Measurements from ENCODE around the gene CCNK. TPM values are rescaled to one million over a fixed set of nuclear protein-coding genes. Genes with fewer than 3 reads are reported as not detected.

CCNK gene
- total and polyA plus RNA-seq, 5 donors from 2014 or later: 8.8 to 139 (median 22.3) TPM

DNA sequence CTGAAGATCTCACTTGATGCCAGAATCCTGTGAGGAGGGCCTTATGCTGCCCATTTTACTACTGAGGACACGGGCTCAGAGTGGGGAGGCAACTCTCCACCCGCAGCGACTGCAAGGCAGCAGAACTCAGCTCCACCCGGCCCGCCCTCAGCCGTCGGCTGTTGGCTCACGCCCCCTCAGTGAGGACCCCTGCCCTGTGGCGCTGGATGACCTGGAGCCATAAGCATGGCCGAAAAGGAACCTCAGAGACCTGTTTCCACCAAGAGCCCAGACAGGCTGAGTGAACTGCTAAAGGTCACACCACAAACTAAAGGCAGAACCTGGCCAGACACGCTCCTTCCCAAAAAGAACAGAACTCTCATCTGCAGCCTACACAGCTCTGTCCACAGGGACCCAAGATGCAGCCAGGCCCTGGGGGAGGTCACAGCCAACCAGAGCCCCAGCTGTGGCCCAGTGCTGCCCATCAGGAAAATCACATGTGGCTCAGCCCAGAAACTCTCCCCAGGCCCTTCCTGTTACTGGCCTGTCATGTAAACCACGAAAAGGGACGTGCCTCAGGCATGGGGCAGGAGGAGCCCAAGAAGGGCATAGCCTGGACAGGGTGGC lies 32.8 kb downstream of the CCNK start:
- ATAC-seq (ENCODE audit: low read depth in 2 of 2): no peak
- Mint-ChIP-seq H3K4me3 (no peak overlapping the region), H3K36me3 (peaks cover 5% of the 10 kb centered on the region), H3K27ac (no peak overlapping the region), H3K27me3 (no peaks in the 10 kb centered on the region), H3K4me1 (no peaks in the 10 kb centered on the region), H3K9me3 (no peaks in the 10 kb centered on the region)
- peaks cover 17% of the 10 kb centered on the region for H3K36me3 ChIP-seq (ENCODE audit: control insufficient read depth, insufficient read depth, low read length)
- H3K4me3 ChIP-seq (ENCODE audit: low read depth, low read length): no peak overlapping the region
- H3K27ac ChIP-seq (ENCODE audit: insufficient read depth, low read length, poor library complexity, severe bottlenecking): no peak overlapping the region
- H3K9me3 ChIP-seq (ENCODE audit: control insufficient read depth in 2 of 2, low read length in 2 of 2): no peaks in the 10 kb centered on the region
- no peaks in the 10 kb centered on the region for H3K4me1 ChIP-seq (ENCODE audit: control insufficient read depth, insufficient read depth, low read length, poor library complexity, severe bottlenecking)
- no peak for DNase-seq
- H3K27me3 ChIP-seq (ENCODE audit: control insufficient read depth, insufficient read depth, low read length): no peaks in the 10 kb centered on the region

DNA sequence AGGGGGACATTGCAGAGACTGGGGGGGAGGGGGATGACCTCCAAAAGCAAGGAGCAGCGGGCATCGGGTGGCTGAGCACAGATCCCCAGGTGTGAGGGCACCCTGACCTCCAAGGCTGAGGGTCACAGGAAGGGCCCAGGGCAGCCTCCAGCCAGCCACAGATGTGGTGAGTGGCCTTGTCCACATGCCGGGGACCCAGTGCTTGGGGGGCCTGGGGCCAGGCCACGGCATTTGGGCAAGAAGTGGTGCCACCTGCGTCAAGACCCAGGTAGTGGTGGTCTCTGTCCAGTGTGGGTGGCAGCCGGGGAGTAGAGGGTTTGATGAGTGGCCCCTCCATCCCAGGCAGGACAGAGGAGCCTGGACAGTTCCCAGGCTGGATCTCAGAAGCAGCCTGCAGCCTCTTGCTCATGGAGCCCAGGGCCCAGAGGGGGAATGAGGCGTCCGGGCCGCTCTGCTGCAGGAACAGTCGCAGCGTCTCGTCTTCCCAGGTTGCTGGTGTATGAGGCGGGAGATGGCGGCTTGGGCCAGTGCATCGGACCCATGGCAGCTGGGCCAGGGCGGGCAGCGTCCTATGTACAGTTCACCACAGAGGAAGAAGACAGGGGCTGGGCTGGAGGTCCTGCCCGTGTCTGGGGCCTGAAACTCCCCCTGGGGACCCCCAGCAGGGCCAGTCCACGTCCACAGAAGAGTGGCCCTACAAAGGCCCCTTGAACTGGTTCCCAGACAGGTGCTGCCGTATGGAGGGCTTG lies 33.5 kb downstream of the CCNK start:
- Histone ChIP-seq H3K4me3 (ENCODE audit: low read depth, low read length) (no peak overlapping the region), H3K36me3 (ENCODE audit: control insufficient read depth, insufficient read depth, low read length) (peaks cover 11% of the 10 kb centered on the region), H3K27ac (ENCODE audit: insufficient read depth, low read length, poor library complexity, severe bottlenecking) (no peak overlapping the region), H3K27me3 (ENCODE audit: control insufficient read depth, insufficient read depth, low read length) (no peaks in the 10 kb centered on the region), H3K9me3 (ENCODE audit: control insufficient read depth in 2 of 2, low read length in 2 of 2) (no peaks in the 10 kb centered on the region), H3K4me1 (ENCODE audit: control insufficient read depth, insufficient read depth, low read length, poor library complexity, severe bottlenecking) (no peaks in the 10 kb centered on the region)
- no peaks in the 10 kb centered on the region for H3K27me3 Mint-ChIP-seq
- DNase-seq: peak in 1 of 3 donors; percentile 0
- peak overlapping the region in 1 of 4 donors; percentile 47 for H3K4me3 Mint-ChIP-seq
- no peak for ATAC-seq (ENCODE audit: low read depth in 2 of 2)
- no peak overlapping the region for H3K27ac Mint-ChIP-seq
- H3K36me3 Mint-ChIP-seq: no peaks in the 10 kb centered on the region
- H3K9me3 Mint-ChIP-seq: no peaks in the 10 kb centered on the region
- H3K4me1 Mint-ChIP-seq: no peaks in the 10 kb centered on the region

DNA sequence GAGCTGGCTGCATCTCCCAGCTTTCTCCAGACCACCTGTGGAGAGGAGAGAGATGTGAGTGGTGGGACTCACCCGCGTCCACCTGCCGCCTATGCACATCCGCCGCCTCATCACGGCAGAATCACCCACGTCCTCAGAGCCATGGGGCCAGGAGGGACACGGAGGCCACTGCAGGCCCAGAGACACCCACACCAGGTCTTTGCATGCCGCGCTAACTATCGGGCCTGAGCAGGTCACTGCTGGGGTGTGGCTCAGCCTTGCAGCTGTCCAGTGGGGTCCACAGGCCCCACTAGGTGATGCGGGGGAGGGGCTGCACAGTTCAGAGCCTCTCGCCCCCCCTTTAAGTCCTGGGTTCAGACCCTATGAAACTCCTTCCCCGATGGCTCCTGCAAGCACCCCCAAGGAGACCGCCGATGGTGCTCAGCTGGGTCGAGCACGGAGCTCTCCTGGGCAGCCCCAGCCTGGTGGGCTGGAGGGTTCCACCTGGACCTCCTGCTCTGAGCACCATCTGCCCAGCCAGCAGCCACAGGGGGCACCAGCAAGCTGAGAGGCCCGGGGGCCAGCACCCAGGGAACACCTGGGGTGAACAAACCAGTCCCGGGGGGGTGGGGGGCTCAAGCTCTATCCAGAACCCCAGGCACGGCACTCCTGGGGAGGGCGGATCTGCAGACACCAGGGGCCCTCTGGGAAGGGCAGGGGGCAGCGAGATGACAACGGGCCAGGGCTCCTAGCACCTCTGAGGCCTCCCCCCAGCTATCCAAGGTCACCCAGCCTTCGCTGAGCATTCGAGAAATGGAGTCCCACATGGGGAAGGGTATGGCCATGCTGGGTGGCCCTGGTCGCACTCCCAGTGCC lies 34.3 kb downstream of the CCNK start:
- ATAC-seq (ENCODE audit: low read depth in 2 of 2) (no peak), DNase-seq (no peak)
- no peaks in the 10 kb centered on the region for H3K27me3 ChIP-seq (ENCODE audit: control insufficient read depth, insufficient read depth, low read length)
- Mint-ChIP-seq H3K9me3 (no peaks in the 10 kb centered on the region), H3K27ac (no peak overlapping the region), H3K36me3 (no peaks in the 10 kb centered on the region), H3K4me1 (no peaks in the 10 kb centered on the region), H3K4me3 (no peak overlapping the region), H3K27me3 (no peaks in the 10 kb centered on the region)
- H3K4me3 ChIP-seq (ENCODE audit: low read depth, low read length): no peak overlapping the region
- no peak overlapping the region for H3K27ac ChIP-seq (ENCODE audit: insufficient read depth, low read length, poor library complexity, severe bottlenecking)
- peaks cover 9% of the 10 kb centered on the region for H3K36me3 ChIP-seq (ENCODE audit: control insufficient read depth, insufficient read depth, low read length)
- H3K9me3 ChIP-seq (ENCODE audit: control insufficient read depth in 2 of 2, low read length in 2 of 2): no peaks in the 10 kb centered on the region
- no peaks in the 10 kb centered on the region for H3K4me1 ChIP-seq (ENCODE audit: control insufficient read depth, insufficient read depth, low read length, poor library complexity, severe bottlenecking)

DNA sequence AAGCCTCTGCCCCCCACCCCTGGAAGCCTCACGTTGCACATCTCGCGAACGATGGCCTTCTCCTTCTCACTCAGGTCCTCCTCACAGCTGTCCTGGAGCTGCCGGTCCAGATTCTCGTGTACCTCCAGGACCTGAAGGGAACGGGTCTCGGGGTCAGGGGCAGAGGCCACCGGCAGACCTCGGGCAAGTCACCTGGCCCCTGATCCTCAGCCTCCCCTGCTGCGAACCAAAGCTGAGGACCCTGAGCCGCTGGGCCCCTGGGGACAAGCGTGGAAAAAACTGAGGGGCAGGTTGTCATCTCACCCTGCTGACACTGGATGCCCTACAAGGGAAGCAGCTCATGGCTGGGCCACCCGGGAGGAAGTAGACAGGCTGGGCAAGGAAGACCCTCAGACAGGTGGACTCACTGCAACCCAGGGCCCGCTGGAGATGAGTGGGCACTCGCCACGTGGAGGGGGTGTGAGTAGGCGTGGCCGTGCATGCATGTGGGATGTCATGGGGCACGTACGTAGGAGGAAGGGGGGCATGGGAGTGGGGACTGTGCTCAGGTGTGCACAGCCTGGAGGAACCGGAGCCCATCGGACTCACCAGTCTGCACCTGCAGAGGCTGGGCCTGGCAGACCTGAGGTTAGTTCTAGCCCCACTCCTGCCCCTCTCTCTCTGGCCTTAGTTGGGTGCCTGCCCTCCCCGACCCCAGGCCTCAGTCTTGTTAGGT lies 35.1 kb downstream of the CCNK start:
- H3K36me3 ChIP-seq (ENCODE audit: control insufficient read depth, insufficient read depth, low read length): peaks cover 4% of the 10 kb centered on the region
- H3K27me3 ChIP-seq (ENCODE audit: control insufficient read depth, insufficient read depth, low read length): no peaks in the 10 kb centered on the region
- Mint-ChIP-seq H3K36me3 (no peaks in the 10 kb centered on the region), H3K27me3 (no peaks in the 10 kb centered on the region), H3K4me3 (peak overlapping the region in 1 of 4 donors; percentile 27), H3K9me3 (no peaks in the 10 kb centered on the region), H3K27ac (no peak overlapping the region), H3K4me1 (no peaks in the 10 kb centered on the region)
- no peaks in the 10 kb centered on the region for H3K4me1 ChIP-seq (ENCODE audit: control insufficient read depth, insufficient read depth, low read length, poor library complexity, severe bottlenecking)
- DNase-seq (no peak), ATAC-seq (ENCODE audit: low read depth in 2 of 2) (no peak)
- H3K27ac ChIP-seq (ENCODE audit: insufficient read depth, low read length, poor library complexity, severe bottlenecking): no peak overlapping the region
- no peak overlapping the region for H3K4me3 ChIP-seq (ENCODE audit: low read depth, low read length)
- H3K9me3 ChIP-seq (ENCODE audit: control insufficient read depth in 2 of 2, low read length in 2 of 2): no peaks in the 10 kb centered on the region

DNA sequence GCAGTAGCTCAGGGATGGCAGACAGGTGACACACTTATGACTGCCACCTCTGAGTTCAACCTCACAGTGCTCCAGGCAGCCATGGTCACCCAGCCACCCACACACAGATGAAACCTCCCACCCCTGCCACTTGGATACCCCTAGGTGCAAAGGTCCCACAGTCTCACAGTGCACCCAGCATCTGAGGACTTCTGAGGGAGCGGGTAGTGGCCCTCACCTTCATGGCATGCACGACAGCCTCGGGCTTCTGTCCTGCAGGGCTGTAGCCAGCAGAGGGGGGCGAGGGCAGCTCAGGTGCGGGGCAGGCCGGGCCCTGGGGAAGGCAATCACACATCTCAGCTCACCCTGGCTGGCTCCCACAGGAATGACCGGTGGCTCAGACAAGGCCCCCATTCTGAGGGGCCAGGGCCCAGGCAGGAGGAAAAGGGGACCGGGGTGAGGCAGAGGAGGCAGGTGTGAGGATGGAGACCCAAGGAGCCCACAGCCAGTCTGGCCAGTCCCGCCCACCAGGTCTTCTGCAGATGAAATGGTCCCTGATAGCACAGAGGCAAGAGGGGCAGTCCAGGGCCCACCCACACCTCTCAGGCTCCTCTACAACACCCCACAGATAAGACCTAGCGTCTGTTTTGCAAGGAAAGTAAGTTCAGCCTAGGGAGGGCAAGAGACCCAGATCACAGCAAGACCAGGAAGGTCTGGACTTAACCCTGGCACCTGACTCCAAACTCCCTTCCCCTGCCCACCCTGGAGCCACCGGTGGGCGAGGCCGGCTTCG lies 35.8 kb downstream of the CCNK start:
- Mint-ChIP-seq H3K9me3 (no peaks in the 10 kb centered on the region), H3K4me3 (peak overlapping the region in 1 of 4 donors; percentile 27), H3K27ac (no peak overlapping the region), H3K4me1 (no peaks in the 10 kb centered on the region), H3K36me3 (no peaks in the 10 kb centered on the region), H3K27me3 (no peaks in the 10 kb centered on the region)
- H3K4me1 ChIP-seq (ENCODE audit: control insufficient read depth, insufficient read depth, low read length, poor library complexity, severe bottlenecking): no peaks in the 10 kb centered on the region
- no peak overlapping the region for H3K27ac ChIP-seq (ENCODE audit: insufficient read depth, low read length, poor library complexity, severe bottlenecking)
- DNase-seq (no peak), ATAC-seq (ENCODE audit: low read depth in 2 of 2) (no peak)
- no peak overlapping the region for H3K4me3 ChIP-seq (ENCODE audit: low read depth, low read length)
- no peaks in the 10 kb centered on the region for H3K36me3 ChIP-seq (ENCODE audit: control insufficient read depth, insufficient read depth, low read length)
- no peaks in the 10 kb centered on the region for H3K27me3 ChIP-seq (ENCODE audit: control insufficient read depth, insufficient read depth, low read length)
- H3K9me3 ChIP-seq (ENCODE audit: control insufficient read depth in 2 of 2, low read length in 2 of 2): no peaks in the 10 kb centered on the region

DNA sequence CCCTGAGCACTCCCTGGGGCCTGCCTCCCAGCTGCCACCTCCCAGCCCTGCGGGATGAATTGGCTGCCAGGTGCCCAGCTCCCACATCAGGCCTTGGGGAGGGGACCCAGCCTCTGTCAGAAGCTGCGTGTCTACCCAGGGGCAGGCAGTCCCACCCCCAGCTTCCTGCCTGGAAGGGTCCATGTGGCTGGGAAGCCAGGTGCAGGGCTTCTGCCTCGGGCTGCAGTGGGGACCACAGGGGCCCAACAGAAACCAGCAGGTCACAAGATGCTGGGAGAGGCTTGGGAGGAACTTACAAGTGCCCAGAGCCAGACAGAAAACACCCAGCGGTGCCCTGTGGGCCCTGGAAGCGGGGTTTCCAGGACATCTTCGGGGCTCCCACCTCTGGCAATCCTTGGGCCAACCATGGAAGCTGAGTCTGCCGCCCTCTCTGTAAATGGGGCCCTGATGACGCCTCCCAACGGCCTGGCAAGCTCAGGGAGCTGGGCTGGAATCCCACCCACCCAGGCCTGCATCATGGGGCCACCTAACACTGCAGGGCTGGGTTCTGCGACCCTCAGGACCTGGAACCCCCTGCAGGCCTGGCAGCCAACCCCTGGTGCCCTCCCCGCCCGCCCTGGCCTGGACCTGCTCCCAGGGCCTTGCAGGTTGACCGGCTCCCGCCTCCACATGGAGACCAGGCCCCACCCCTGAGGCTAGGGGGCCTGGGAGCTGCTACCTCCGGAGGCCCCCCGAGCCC lies 36.6 kb downstream of the CCNK start:
- Histone ChIP-seq H3K36me3 (ENCODE audit: control insufficient read depth, insufficient read depth, low read length) (no peaks in the 10 kb centered on the region), H3K27me3 (ENCODE audit: control insufficient read depth, insufficient read depth, low read length) (no peaks in the 10 kb centered on the region), H3K27ac (ENCODE audit: insufficient read depth, low read length, poor library complexity, severe bottlenecking) (no peak overlapping the region), H3K9me3 (ENCODE audit: control insufficient read depth in 2 of 2, low read length in 2 of 2) (no peaks in the 10 kb centered on the region), H3K4me1 (ENCODE audit: control insufficient read depth, insufficient read depth, low read length, poor library complexity, severe bottlenecking) (no peaks in the 10 kb centered on the region), H3K4me3 (ENCODE audit: low read depth, low read length) (no peak overlapping the region)
- H3K27ac Mint-ChIP-seq: no peak overlapping the region
- no peaks in the 10 kb centered on the region for H3K4me1 Mint-ChIP-seq
- no peak for DNase-seq
- no peaks in the 10 kb centered on the region for H3K36me3 Mint-ChIP-seq
- H3K4me3 Mint-ChIP-seq: no peak overlapping the region
- no peaks in the 10 kb centered on the region for H3K27me3 Mint-ChIP-seq
- ATAC-seq (ENCODE audit: low read depth in 2 of 2): no peak
- no peaks in the 10 kb centered on the region for H3K9me3 Mint-ChIP-seq

Data from CD4-positive, CD25-positive, alpha-beta regulatory T cell (primary cell).